OCI-LY7 (cell line): ENCODE data around the gene PADI4. TPM values are rescaled to one million over a fixed set of nuclear protein-coding genes. Genes with fewer than 3 reads are reported as not detected.

Experiments used
- BruUV-seq: library from RNA; stranded (reverse); fragments of 400-500 nt; replicated peaks from 2 replicates; lab custom pipeline; 2021; lab: Mats Ljungman, UMichigan
- CTCF ChIA-PET: fragments of 300-600 bp; sonication (Branson Sonifier 250); formaldehyde crosslinking; loops from one replicate; lab custom pipeline; 2022; ENCODE audit warnings: antibody characterized with exemption; ENCODE audit not compliant: unreplicated experiment; lab: Charles Lee
- POLR2A ChIA-PET: fragments of 300-600 bp; sonication (Branson Sonifier 250); formaldehyde crosslinking; loops from one replicate; lab custom pipeline; 2022; ENCODE audit warnings: antibody characterized with exemption; lab: Charles Lee
- DNase-seq: peaks from one replicate; pipeline ENCODE4 v3.0.0-alpha.2; 2015; ENCODE audit warnings: low spot score
- H2AFZ ChIP-seq: fragments of 200-600 bp; sonication (generic), shearing (Covaris generic); 2 replicates; pipeline ENCODE4 v1.6.1; 2014; ENCODE audit warnings: mild to moderate bottlenecking, antibody characterized with exemption, low read length, moderate library complexity
- H3K27ac ChIP-seq: fragments of 200-600 bp; sonication (generic); 2 replicates; pipeline ENCODE4 v1.5.1; 2014; ENCODE audit warnings: mixed run types, low read depth, mild to moderate bottlenecking, moderate library complexity, low read length, inconsistent platforms; ENCODE audit not compliant: poor library complexity, severe bottlenecking
- H3K36me3 ChIP-seq: fragments of 200-600 bp; sonication (generic); 2 replicates; pipeline ENCODE4 v1.6.1; 2014; ENCODE audit warnings: mild to moderate bottlenecking, antibody characterized with exemption, low read length, moderate library complexity, mixed read lengths; ENCODE audit not compliant: insufficient read depth
- H3K4me1 ChIP-seq: fragments of 200-600 bp; sonication (generic); 2 replicates; pipeline ENCODE4 v1.5.1; 2014; ENCODE audit warnings: mild to moderate bottlenecking, low read length; ENCODE audit not compliant: insufficient read depth, poor library complexity, severe bottlenecking
- H3K4me2 ChIP-seq: fragments of 200-600 bp; sonication (generic); 2 replicates; pipeline ENCODE4 v1.6.1; 2014; ENCODE audit warnings: mild to moderate bottlenecking, low read length
- H3K4me3 ChIP-seq: fragments of 200-600 bp; sonication (generic); 2 replicates; pipeline ENCODE4 v1.5.1; 2014; ENCODE audit warnings: mild to moderate bottlenecking, low read depth, low read length; ENCODE audit not compliant: poor library complexity, severe bottlenecking
- H3K79me2 ChIP-seq: fragments of 200-600 bp; sonication (generic); 2 replicates; pipeline ENCODE4 v1.6.1; 2016; ENCODE audit warnings: low read depth, mild to moderate bottlenecking, low read length, moderate library complexity, mixed read lengths; ENCODE audit not compliant: insufficient read depth
- H3K9me2 ChIP-seq: fragments of 200-600 bp; sonication (generic); 2 replicates; pipeline ENCODE4 v1.6.1; 2016; ENCODE audit warnings: mild to moderate bottlenecking, low read length, mixed read lengths; ENCODE audit not compliant: insufficient read depth
- H3K9me3 ChIP-seq: fragments of 200-600 bp; sonication (generic); 2 replicates; pipeline ENCODE4 v1.6.1; 2014; ENCODE audit warnings: mild to moderate bottlenecking, mixed run types, low read length, mixed read lengths
- H4K20me1 ChIP-seq: fragments of 200-600 bp; sonication (generic); 2 replicates; pipeline ENCODE4 v1.6.1; 2014; ENCODE audit warnings: mild to moderate bottlenecking, antibody characterized with exemption, low read length, moderate library complexity, mixed read lengths; ENCODE audit not compliant: insufficient read depth
- EZH2phosphoT487 ChIP-seq: fragments of 200-600 bp; sonication (generic); IDR thresholded peaks from 2 replicates; pipeline ENCODE4 v1.6.1; 2018; ENCODE audit warnings: low read depth, borderline replicate concordance, mild to moderate bottlenecking, mixed run types, antibody characterized with exemption, low read length, moderate library complexity, mixed read lengths
- intact Hi-C: fragments of 100-400 bp; cut with micrococcal nuclease; formaldehyde crosslinking; loops from one replicate; pipeline ENCODE4 v1.10.0; 2022; ENCODE audit not compliant: unreplicated experiment
- total RNA-seq, 2 experiments: library from RNA; depleted of rRNA in 1 of 2; stranded (reverse); fragments of >200 nt in 1 of 2; shearing (Covaris generic) in 1 of 2; gene quantifications; 2 replicates each; pipeline ENCODE4 v1.2.3, GENCODE V29; 2014 to 2022
- TF ChIP-seq, protein P1 (sequence below): fragments of 200-600 bp; sonication (generic); conservative IDR thresholded peaks from 2 replicates; pipeline ENCODE4 v1.5.1; 2014; ENCODE audit warnings: mild to moderate bottlenecking, antibody characterized with exemption, low read length, moderate library complexity, mixed read lengths

Gene PADI4
- total RNA-seq, 2 experiments from 2014 or later: 0.19 TPM; not detected in 1

DNA sequence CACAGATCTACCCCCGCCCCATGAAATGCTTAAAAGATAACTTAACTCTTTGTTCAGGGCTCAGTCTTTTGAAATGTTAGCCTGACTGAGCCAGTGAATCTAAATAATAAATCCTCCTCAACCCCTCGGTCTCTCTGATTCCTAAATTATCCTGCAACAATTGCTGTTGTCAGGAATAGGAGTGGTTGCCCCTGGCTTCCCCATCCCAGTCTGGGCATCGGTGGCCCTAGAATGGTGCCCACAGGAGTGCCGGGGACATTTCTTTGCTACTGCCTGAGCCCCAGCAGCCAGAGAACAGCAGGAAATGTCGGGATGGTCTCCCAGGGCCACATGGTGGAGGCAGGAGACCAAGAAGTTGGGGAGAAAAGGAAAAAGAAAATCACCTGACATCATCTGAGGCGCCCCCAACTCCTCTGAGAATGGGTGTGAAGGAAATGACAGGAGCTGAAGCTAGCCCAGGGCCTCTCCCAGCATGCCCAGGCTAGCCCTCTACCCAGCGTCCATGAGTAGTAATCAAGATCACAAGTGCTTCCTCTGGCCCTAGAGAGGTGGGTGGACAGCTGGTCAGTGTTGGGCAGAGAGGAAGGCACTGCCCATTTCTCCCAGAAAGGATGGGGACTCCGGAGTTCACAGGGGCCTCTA lies 1.6 kb downstream of the PADI4 start:
- intact Hi-C loops: no loop called here
- H3K9me2 ChIP-seq: no peaks in the 10 kb centered on the region
- no peak overlapping the region for H3K4me2 ChIP-seq
- H3K4me3 ChIP-seq: no peak overlapping the region
- ChIA-PET CTCF (no interaction called here), POLR2A (no interaction called here)
- H4K20me1 ChIP-seq: no peaks in the 10 kb centered on the region
- no peaks in the 10 kb centered on the region for H3K4me1 ChIP-seq
- no TSS peak for BruUV-seq
- H3K27ac ChIP-seq: no peak overlapping the region
- TF ChIP-seq EZH2phosphoT487: no peak
- TF ChIP-seq, protein P1, sequence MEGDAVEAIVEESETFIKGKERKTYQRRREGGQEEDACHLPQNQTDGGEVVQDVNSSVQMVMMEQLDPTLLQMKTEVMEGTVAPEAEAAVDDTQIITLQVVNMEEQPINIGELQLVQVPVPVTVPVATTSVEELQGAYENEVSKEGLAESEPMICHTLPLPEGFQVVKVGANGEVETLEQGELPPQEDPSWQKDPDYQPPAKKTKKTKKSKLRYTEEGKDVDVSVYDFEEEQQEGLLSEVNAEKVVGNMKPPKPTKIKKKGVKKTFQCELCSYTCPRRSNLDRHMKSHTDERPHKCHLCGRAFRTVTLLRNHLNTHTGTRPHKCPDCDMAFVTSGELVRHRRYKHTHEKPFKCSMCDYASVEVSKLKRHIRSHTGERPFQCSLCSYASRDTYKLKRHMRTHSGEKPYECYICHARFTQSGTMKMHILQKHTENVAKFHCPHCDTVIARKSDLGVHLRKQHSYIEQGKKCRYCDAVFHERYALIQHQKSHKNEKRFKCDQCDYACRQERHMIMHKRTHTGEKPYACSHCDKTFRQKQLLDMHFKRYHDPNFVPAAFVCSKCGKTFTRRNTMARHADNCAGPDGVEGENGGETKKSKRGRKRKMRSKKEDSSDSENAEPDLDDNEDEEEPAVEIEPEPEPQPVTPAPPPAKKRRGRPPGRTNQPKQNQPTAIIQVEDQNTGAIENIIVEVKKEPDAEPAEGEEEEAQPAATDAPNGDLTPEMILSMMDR: no peak
- no peaks in the 10 kb centered on the region for H3K79me2 ChIP-seq
- H2AFZ ChIP-seq: no peak overlapping the region
- DNase-seq: no peak
- no peaks in the 10 kb centered on the region for H3K9me3 ChIP-seq
- no peaks in the 10 kb centered on the region for H3K36me3 ChIP-seq

DNA sequence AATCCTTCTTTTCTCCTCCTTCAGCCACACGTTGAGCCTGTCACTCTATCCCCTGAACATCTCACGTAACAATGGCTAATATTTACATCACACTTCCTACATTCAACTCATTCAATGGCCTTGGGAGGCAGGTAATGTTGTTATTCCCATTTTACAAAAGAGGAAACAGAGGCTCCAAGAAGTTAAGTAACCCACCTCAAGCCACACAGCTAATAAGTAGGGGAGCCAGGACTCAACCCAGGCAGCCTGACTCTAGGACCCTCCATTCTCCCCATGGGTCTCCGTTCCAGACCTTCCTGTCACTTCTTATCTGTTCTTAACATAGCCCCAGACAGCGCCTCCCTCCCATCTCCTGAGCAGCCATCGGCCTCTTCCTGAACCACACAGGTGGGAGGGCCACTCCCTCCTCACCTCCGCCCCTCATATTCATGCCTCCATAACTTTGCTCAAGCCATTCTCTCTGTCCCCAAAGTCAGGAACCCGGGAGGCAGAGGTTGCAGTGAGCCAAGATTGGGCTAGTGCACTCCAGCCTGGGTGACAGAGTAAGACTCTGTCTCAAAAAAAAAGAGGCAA lies 2.2 kb downstream of the PADI4 start:
- H3K4me2 ChIP-seq: no peak overlapping the region
- H3K9me2 ChIP-seq: no peaks in the 10 kb centered on the region
- CTCF ChIA-PET: no interaction called here
- H3K36me3 ChIP-seq: no peaks in the 10 kb centered on the region
- H3K27ac ChIP-seq: no peak overlapping the region
- intact Hi-C loops: no loop called here
- no peaks in the 10 kb centered on the region for H4K20me1 ChIP-seq
- H2AFZ ChIP-seq: no peak overlapping the region
- H3K4me3 ChIP-seq: no peak overlapping the region
- H3K4me1 ChIP-seq: no peaks in the 10 kb centered on the region
- POLR2A ChIA-PET: no interaction called here
- no peaks in the 10 kb centered on the region for H3K79me2 ChIP-seq
- no peaks in the 10 kb centered on the region for H3K9me3 ChIP-seq
- no TSS peak for BruUV-seq
- TF ChIP-seq, protein P1: no peak
- TF ChIP-seq EZH2phosphoT487: no peak
- DNase-seq: no peak
